BE2C (cell line): ENCODE results near the gene BMERB1.

Experiments
- DNase-seq: peaks from one replicate; pipeline ENCODE4 v3.0.0-alpha.2; 2020
- H3K27me3 ChIP-seq: fragments of 250-450 bp; sonication (Bioruptor Pico); 2 replicates; pipeline ENCODE4 v1.5.1; 2020; ENCODE audit warnings: mild to moderate bottlenecking
- H3K36me3 ChIP-seq: fragments of 250-450 bp; sonication (Bioruptor Pico); 2 replicates; pipeline ENCODE4 v1.5.1; 2020; ENCODE audit warnings: mild to moderate bottlenecking
- H3K4me1 ChIP-seq: fragments of 250-450 bp; sonication (Bioruptor Pico); 2 replicates; pipeline ENCODE4 v1.5.1; 2020
- H3K4me3 ChIP-seq: 2 replicates; pipeline ENCODE4 v1.5.1; 2011; ENCODE audit warnings: low read depth, low read length
- H3K9me3 ChIP-seq: fragments of 250-450 bp; sonication (Bioruptor Pico); 2 replicates; pipeline ENCODE4 v1.5.1; 2020
- CTCF ChIP-seq: IDR thresholded peaks from 2 replicates; pipeline ENCODE4 v1.5.1; 2012; ENCODE audit warnings: mild to moderate bottlenecking, low read depth, low read length

The BMERB1 gene

GRCh38 chr16:15523092-15523541 lies 88.7 kb downstream of the BMERB1 start:
- DNase-seq = no peak
- Histone ChIP-seq H3K36me3 (no peaks in the 10 kb centered on the region), H3K9me3 (no peaks in the 10 kb centered on the region), H3K4me1 (peaks cover 9% of the 10 kb centered on the region; the same call in 1 of the 2 replicates), H3K27me3 (no peaks in the 10 kb centered on the region), H3K4me3 (no peak overlapping the region)
- no peak for TF ChIP-seq CTCF

GRCh38 chr16:15523939-15524338 lies 89.6 kb downstream of the BMERB1 start:
- Histone ChIP-seq H3K36me3 (no peaks in the 10 kb centered on the region), H3K27me3 (no peaks in the 10 kb centered on the region), H3K4me3 (no peak overlapping the region), H3K4me1 (peaks cover 9% of the 10 kb centered on the region; the same call in 1 of the 2 replicates), H3K9me3 (no peaks in the 10 kb centered on the region)
- DNase-seq = no peak
- no peak for TF ChIP-seq CTCF

DNA sequence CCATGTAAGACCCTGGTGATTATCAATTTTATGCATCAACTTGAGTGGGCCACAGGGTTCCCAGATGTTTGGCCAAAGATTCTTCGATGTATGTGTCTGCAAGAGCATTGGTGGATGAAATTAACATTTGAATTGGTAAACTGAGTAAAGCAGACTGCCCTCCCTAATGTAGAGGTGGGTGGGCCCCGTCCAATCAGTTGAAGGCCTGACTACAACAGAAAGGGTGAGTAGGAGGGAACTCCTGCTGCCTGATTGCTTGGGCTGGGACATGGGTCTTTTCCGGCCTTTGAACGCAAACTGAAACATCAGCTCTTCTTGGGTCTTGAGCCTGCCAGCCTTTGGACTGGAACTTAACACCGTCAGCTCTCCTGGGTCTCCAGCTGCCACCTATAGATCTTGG lies 90.6 kb downstream of the BMERB1 start:
- DNase-seq = no peak
- no peaks in the 10 kb centered on the region for H3K27me3 ChIP-seq
- no peaks in the 10 kb centered on the region for H3K9me3 ChIP-seq
- TF ChIP-seq CTCF = no peak
- H3K4me3 ChIP-seq = no peak overlapping the region
- H3K4me1 ChIP-seq = peaks cover 9% of the 10 kb centered on the region; the same call in 1 of the 2 replicates
- no peaks in the 10 kb centered on the region for H3K36me3 ChIP-seq

- H3K4me3 ChIP-seq = no peak overlapping the region
- TF ChIP-seq CTCF = no peak
- H3K27me3 ChIP-seq = no peaks in the 10 kb centered on the region
- no peaks in the 10 kb centered on the region for H3K9me3 ChIP-seq
- H3K36me3 ChIP-seq = no peaks in the 10 kb centered on the region
- no peak for DNase-seq
- H3K4me1 ChIP-seq = peaks cover 7% of the 10 kb centered on the region; the same call in 1 of the 2 replicates
Observed at GRCh38 chr16:15526097-15526496, 91.7 kb downstream of the BMERB1 start.

DNA sequence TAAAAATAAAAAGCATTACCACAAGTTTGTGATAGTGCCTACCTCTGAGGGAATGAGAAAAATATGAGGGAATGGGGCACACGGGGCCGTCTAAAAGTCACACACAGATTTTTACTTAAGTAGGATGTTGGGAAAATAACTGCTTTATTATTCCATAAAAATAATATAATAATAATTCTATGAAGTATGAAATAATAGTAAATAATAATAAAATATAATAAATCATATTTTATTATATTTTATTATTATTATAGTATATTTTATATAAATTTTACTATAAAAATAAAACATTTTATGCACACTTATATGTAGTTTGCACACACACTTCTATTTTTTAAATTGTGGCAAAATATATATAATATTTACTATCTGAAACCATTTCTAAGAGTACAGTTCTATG lies 92.3 kb downstream of the BMERB1 start:
- Histone ChIP-seq H3K9me3 (no peaks in the 10 kb centered on the region), H3K27me3 (no peaks in the 10 kb centered on the region), H3K4me1 (0 out of 2 replicates have a peak, but pooled peaks cover 2% of the 10 kb centered on the region), H3K4me3 (no peak overlapping the region), H3K36me3 (no peaks in the 10 kb centered on the region)
- no peak for DNase-seq
- TF ChIP-seq CTCF = no peak

- no peak for TF ChIP-seq CTCF
- no peak for DNase-seq
Observed at GRCh38 chr16:15529673-15530072, 95.3 kb downstream of the BMERB1 start.

More at GRCh38 chr16:15529673-15530072, 95.3 kb downstream of the BMERB1 start:
- Histone ChIP-seq H3K4me3 (no peak overlapping the region), H3K27me3 (no peaks in the 10 kb centered on the region), H3K9me3 (no peaks in the 10 kb centered on the region), H3K4me1 (no peaks in the 10 kb centered on the region), H3K36me3 (no peaks in the 10 kb centered on the region)
